Measurements from ENCODE around the gene CBX2. TPM values are rescaled to one million over a fixed set of nuclear protein-coding genes. Genes with fewer than 3 reads are reported as not detected.

CBX2 gene
- polyA plus RNA-seq, 4 donors, result 19.9 to 37.2 (median 29.4) TPM

GRCh38 chr17:79836972-79837887 is 59.3 kb downstream of the CBX2 start:
- DNase-seq (ENCODE audit: low read depth in 4 of 4, low spot score in 2 of 4), result no peak

Other genes with a start within 250 kb of the CBX2 start
- 1 to 10 TPM; 1.0 to 3.6 (median 1.6) TPM for gene RBFOX3, start 167.1 kb upstream of the CBX2 start, polyA plus RNA-seq (ENCODE audit: insufficient read length in 4 of 4)
- gene ENPP7, start 47.2 kb upstream of the CBX2 start, polyA plus RNA-seq (ENCODE audit: insufficient read length in 4 of 4), result 1 to 10 TPM; 2.6 to 6.5 (median 4.5) TPM
- gene CBX8, start 18.9 kb downstream of the CBX2 start, polyA plus RNA-seq (ENCODE audit: insufficient read length in 4 of 4), result 10 to 100 TPM; 11.5 to 17.5 (median 13.4) TPM
- 10 to 100 TPM; 11.9 to 17.4 (median 14.6) TPM for gene CBX4, start 61.3 kb downstream of the CBX2 start, polyA plus RNA-seq (ENCODE audit: insufficient read length in 4 of 4)